Esophagus squamous epithelium (tissue), 4 donors: ENCODE measurements around the gene CAMK2A.

ENCODE experiments used
- CTCF ChIP-seq, 6 experiments: fragments of 450-650 bp in 4 of 6; fragments of 200-600 bp in 2 of 6; sonication (generic) in 2 of 6; IDR thresholded peaks; one replicate each; pipeline ENCODE4 v1.5.1; 2016 to 2019; ENCODE audit warnings: antibody characterized with exemption in 6 of 6, mild to moderate bottlenecking in 4 of 6, moderate library complexity in 4 of 6
- POLR2A ChIP-seq, 4 donors: fragments of 450-650 bp; IDR thresholded peaks; one replicate each; pipeline ENCODE4 v1.6.1; 2017; ENCODE audit warnings: antibody characterized with exemption in 4 of 4, mild to moderate bottlenecking in 4 of 4, moderate library complexity in 3 of 4

DNA sequence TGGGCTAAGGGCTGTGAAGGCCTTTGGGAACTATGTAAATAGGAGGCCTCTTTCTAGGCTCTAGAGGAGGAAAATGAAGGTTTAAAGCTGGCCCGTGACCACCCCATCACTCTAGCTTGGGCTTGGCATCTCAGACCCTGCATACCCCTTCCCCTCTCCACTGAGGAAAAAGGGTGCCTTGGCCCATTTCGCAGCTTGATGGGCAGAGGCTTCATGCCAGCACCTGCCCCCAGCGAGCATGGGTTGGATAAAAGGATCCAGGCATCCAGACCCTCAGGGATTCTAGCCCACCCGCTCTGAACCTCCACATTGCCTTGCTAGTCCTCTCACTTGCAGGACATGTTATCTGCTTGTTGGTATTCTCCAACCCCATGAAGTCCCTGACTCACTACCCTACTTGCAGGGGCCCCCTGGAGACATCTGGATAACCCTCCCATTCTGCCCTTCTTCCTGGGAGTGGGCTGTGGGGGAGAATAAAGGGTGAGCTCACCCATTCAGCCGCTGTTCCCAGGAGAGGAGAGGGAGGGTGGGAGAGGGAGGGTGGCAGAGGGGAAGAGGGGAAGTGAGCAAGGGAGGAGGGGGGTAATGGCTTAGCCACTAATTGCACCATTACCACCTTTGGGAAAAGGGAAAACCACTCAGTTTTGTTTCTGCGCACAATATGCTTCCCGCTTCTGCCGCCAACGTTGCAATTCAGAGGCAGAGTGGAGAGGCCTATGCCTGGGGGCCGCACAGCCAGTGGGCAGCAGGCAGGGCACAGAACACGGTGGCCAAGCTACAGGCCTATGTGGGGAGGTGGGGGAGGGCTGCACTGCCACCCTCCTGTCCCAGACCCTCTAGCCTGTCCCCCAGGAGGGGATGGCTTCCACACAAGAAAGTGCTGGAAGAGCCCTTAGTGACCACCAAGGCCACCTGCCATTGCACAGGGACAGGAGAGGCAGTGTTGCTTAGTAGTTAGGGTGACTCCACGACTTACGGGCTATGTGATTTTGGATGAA, 2.1 kb upstream of the CAMK2A start:
- TF ChIP-seq POLR2A (IDR thresholded peaks at IDR 0.05) (no peak), CTCF (IDR thresholded peaks at IDR 0.05) (no peak)
